Upper lobe of left lung (tissue), 4 donors: ENCODE data around the gene FAM222A.

ENCODE experiments used
- POLR2A ChIP-seq, 4 donors: fragments of 450-650 bp; IDR thresholded peaks; one replicate each; pipeline ENCODE4 v1.5.1; 2016 to 2017; ENCODE audit warnings: antibody characterized with exemption in 4 of 4, mild to moderate bottlenecking in 2 of 4
- TF ChIP-seq, protein P1 (sequence below), 6 experiments: fragments of 450-650 bp in 4 of 6; fragments of 200-600 bp in 2 of 6; sonication (generic) in 2 of 6; IDR thresholded peaks; one replicate each; pipeline ENCODE4 v1.5.1; 2016 to 2019; ENCODE audit warnings: antibody characterized with exemption in 6 of 6

DNA sequence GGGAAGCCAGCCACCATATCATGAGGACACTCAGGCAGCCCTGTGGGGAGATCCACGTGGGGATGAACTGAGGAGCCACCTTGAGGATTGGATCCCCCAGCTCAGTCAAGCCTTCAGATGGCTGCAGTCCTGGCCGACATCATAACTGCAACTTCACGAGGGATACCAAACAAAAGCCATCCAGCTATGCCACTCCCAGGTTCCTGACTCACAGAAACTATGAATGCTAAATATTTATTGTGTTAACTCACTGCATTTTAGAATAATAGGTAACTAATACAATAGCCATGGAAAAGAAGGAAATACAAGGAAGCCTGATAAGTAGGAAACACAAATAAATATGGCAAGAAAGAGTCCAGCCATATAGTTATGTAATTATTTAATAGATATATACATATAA, 42.1 kb upstream of the FAM222A start:
- TF ChIP-seq, protein P1, sequence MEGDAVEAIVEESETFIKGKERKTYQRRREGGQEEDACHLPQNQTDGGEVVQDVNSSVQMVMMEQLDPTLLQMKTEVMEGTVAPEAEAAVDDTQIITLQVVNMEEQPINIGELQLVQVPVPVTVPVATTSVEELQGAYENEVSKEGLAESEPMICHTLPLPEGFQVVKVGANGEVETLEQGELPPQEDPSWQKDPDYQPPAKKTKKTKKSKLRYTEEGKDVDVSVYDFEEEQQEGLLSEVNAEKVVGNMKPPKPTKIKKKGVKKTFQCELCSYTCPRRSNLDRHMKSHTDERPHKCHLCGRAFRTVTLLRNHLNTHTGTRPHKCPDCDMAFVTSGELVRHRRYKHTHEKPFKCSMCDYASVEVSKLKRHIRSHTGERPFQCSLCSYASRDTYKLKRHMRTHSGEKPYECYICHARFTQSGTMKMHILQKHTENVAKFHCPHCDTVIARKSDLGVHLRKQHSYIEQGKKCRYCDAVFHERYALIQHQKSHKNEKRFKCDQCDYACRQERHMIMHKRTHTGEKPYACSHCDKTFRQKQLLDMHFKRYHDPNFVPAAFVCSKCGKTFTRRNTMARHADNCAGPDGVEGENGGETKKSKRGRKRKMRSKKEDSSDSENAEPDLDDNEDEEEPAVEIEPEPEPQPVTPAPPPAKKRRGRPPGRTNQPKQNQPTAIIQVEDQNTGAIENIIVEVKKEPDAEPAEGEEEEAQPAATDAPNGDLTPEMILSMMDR (IDR thresholded peaks at IDR 0.05), result no peak
- TF ChIP-seq POLR2A (IDR thresholded peaks at IDR 0.05), result no peak
